Neural progenitor cell (in vitro differentiated cells): ENCODE results near the gene RUVBL1. TPM values are rescaled to one million over a fixed set of nuclear protein-coding genes. Genes with fewer than 3 reads are reported as not detected.

Source experiments
- DNase-seq: peaks from one replicate; pipeline ENCODE4 v3.0.0-alpha.2; 2016; ENCODE audit warnings: low spot score
- H2AFZ ChIP-seq: fragments of 200-600 bp; sonication (generic); replicated peaks from 2 replicates; pipeline ENCODE4 v1.6.1; 2016; ENCODE audit warnings: antibody characterized with exemption
- H3F3A ChIP-seq: fragments of 200-600 bp; sonication (generic); 2 replicates; pipeline ENCODE4 v1.6.1; 2016; ENCODE audit warnings: antibody characterized with exemption, low read depth
- H3K27ac ChIP-seq: fragments of 200-600 bp; sonication (generic); 2 replicates; pipeline ENCODE4 v1.5.1; 2016; ENCODE audit warnings: mild to moderate bottlenecking
- H3K27me3 ChIP-seq: fragments of 200-600 bp; sonication (generic); 2 replicates; pipeline ENCODE4 v1.6.1; 2016; ENCODE audit warnings: mild to moderate bottlenecking, moderate library complexity
- H3K36me3 ChIP-seq: fragments of 200-600 bp; sonication (generic); 2 replicates; pipeline ENCODE4 v1.5.1; 2016
- H3K4me1 ChIP-seq: fragments of 200-600 bp; sonication (generic); 2 replicates; pipeline ENCODE4 v1.6.1; 2016; ENCODE audit warnings: mixed run types
- H3K4me2 ChIP-seq: fragments of 200-600 bp; sonication (generic); 2 replicates; pipeline ENCODE4 v1.6.1; 2016
- H3K4me3 ChIP-seq: fragments of 200-600 bp; sonication (generic); 2 replicates; pipeline ENCODE4 v1.5.1; 2016
- H3K79me2 ChIP-seq: fragments of 200-600 bp; sonication (generic); 2 replicates; pipeline ENCODE4 v1.6.1; 2016; ENCODE audit warnings: low read depth
- H3K9ac ChIP-seq: fragments of 200-600 bp; sonication (generic); 2 replicates; pipeline ENCODE4 v1.6.1; 2016
- H3K9me3 ChIP-seq: fragments of 200-600 bp; sonication (generic); 2 replicates; pipeline ENCODE4 v1.5.1; 2016; ENCODE audit warnings: low read depth
- H4K20me1 ChIP-seq: fragments of 200-600 bp; sonication (generic); 2 replicates; pipeline ENCODE4 v1.6.1; 2016; ENCODE audit warnings: low read depth
- H3K27ac Mint-ChIP-seq: 3 replicates; pipeline ENCODE4 v1.8.0; 2021; ENCODE audit warnings: mixed read lengths
- H3K27me3 Mint-ChIP-seq: 2 replicates; pipeline ENCODE4 v1.8.0; 2022; ENCODE audit warnings: low read depth, mild to moderate bottlenecking, inconsistent platforms, moderate library complexity, mixed read lengths; ENCODE audit not compliant: insufficient read depth
- H3K36me3 Mint-ChIP-seq: 3 replicates; pipeline ENCODE4 v1.8.0; 2021; ENCODE audit warnings: mixed read lengths
- H3K4me1 Mint-ChIP-seq: 3 replicates; pipeline ENCODE4 v1.8.0; 2021; ENCODE audit warnings: mixed read lengths
- H3K4me3 Mint-ChIP-seq: 3 replicates; pipeline ENCODE4 v1.8.0; 2021; ENCODE audit warnings: mild to moderate bottlenecking, moderate library complexity, mixed read lengths
- H3K9me3 Mint-ChIP-seq: 3 replicates; pipeline ENCODE4 v1.8.0; 2020; ENCODE audit warnings: mixed read lengths
- CTCF ChIP-seq: fragments of 200-600 bp; sonication (generic); IDR thresholded peaks from 2 replicates; pipeline ENCODE4 v1.5.1; 2017; ENCODE audit warnings: antibody characterized with exemption, mild to moderate bottlenecking
- EZH2 ChIP-seq: fragments of 200-600 bp; sonication (generic); IDR thresholded peaks from 2 replicates; pipeline ENCODE4 v1.6.1; 2017; ENCODE audit warnings: antibody characterized with exemption, mild to moderate bottlenecking, moderate library complexity
- EZH2phosphoT487 ChIP-seq: fragments of 200-600 bp; sonication (generic); IDR thresholded peaks from 2 replicates; pipeline ENCODE4 v1.6.1; 2017; ENCODE audit warnings: antibody characterized with exemption
- total RNA-seq: library from RNA; depleted of rRNA; stranded (reverse); fragments of >200 nt; gene quantifications from 2 replicates; pipeline ENCODE4 v1.2.3, GENCODE V29; 2015; ENCODE audit warnings: low replicate concordance

Gene RUVBL1
- total RNA-seq, 1 donor from 2014 or later = 110 TPM

- peaks cover 6% of the 10 kb centered on the region for H4K20me1 ChIP-seq
- no peak within 1 kb of the TSS for H3K27ac ChIP-seq
- peak; percentile 84 for DNase-seq
- H3K4me3 ChIP-seq = peak within 1 kb of the TSS; percentile 70
- no peaks in the 10 kb centered on the region for H3K4me1 ChIP-seq
- H3K9me3 Mint-ChIP-seq = peaks cover 16% of the 10 kb centered on the region
- H3K36me3 Mint-ChIP-seq = peaks cover 28% of the 10 kb centered on the region
- peaks cover 8% of the 10 kb centered on the region for H3K4me1 Mint-ChIP-seq
- peak within 1 kb of the TSS; percentile 93 for H2AFZ ChIP-seq
- H3K79me2 ChIP-seq = no peaks in the 10 kb centered on the region
- peak within 1 kb of the TSS; percentile 86 for H3K4me3 Mint-ChIP-seq
- H3K27ac Mint-ChIP-seq = peak within 1 kb of the TSS; percentile 26
- no peaks in the 10 kb centered on the region for H3K9me3 ChIP-seq
- H3F3A ChIP-seq = peaks cover 25% of the 10 kb centered on the region
- no peaks in the 10 kb centered on the region for H3K36me3 ChIP-seq
- H3K27me3 Mint-ChIP-seq = no peaks in the 10 kb centered on the region
- peaks cover 42% of the 10 kb centered on the region for H3K27me3 ChIP-seq
- peak within 1 kb of the TSS; percentile 79 for H3K4me2 ChIP-seq
- peak; percentile 58 for TF ChIP-seq EZH2
- peak; percentile 43 for TF ChIP-seq EZH2phosphoT487
- TF ChIP-seq CTCF = no peak
- H3K9ac ChIP-seq = no peak within 1 kb of the TSS
Measured at GRCh38 chr3:128153156-128154041, 29.8 kb upstream of the RUVBL1 start, which contains the start of gene EEFSEC. TSS of gene EEFSEC (plus strand) at chr3:128153481. CDS start at chr3:128153508, 27 bp downstream.

DNA sequence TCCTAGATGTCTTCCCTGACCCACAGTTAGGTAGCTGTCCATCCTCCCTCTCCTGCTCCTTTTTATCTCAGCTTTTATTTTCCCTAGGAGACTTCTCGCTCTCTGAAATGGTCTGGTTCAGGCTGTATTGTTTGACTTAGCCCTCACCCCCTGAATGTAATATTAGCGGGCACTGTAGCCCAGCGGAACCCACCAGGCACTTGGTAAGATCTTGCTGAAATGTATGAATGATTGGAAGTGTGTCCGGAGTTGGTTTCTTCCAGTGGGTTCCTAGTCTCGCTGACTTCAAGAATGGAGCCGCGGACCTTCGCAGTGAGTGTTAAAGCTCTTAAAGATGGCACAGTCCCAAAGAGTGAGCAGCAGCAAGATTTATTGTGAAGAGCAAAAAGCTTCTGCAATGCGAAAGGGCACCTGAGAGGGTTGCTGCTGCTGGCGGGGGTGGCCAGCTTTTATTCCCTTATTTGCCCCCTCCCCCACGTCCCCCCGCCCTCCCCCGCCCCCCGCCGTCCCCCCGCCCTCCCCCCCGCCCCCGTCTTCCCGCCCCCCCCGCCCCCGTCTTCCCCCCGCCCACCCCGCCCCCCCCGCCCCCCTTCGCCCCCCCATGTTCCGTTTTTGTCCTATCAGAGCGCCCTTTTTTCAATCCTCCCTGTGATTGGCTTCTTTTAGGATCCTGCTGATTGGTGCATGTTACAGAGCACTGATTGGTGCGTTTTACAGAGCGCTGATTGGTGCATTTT, 29.0 kb upstream of the RUVBL1 start:
- Histone ChIP-seq H3K79me2 (no peaks in the 10 kb centered on the region), H3K9me3 (no peaks in the 10 kb centered on the region), H3K4me1 (no peaks in the 10 kb centered on the region), H4K20me1 (peaks cover 6% of the 10 kb centered on the region), H3K9ac (no peak overlapping the region), H3K27ac (no peak overlapping the region), H3K27me3 (peaks cover 50% of the 10 kb centered on the region), H3K36me3 (no peaks in the 10 kb centered on the region), H3F3A (peaks cover 25% of the 10 kb centered on the region), H3K4me2 (peak overlapping the region; percentile 79), H3K4me3 (peak overlapping the region; percentile 70), H2AFZ (peak overlapping the region; percentile 93)
- Mint-ChIP-seq H3K27ac (peak overlapping the region; percentile 0), H3K27me3 (no peaks in the 10 kb centered on the region), H3K4me3 (peak overlapping the region; percentile 86), H3K36me3 (peaks cover 20% of the 10 kb centered on the region), H3K4me1 (peaks cover 8% of the 10 kb centered on the region), H3K9me3 (peaks cover 9% of the 10 kb centered on the region)
- TF ChIP-seq EZH2 = no peak
- TF ChIP-seq EZH2phosphoT487 = no peak
- no peak for TF ChIP-seq CTCF
- DNase-seq = no peak

- Mint-ChIP-seq H3K27me3 (peaks cover under 1% of the 10 kb centered on the region), H3K36me3 (peaks cover 14% of the 10 kb centered on the region), H3K4me3 (no peak overlapping the region), H3K4me1 (peaks cover 8% of the 10 kb centered on the region), H3K9me3 (peaks cover 4% of the 10 kb centered on the region), H3K27ac (no peak overlapping the region)
- no peak overlapping the region for H2AFZ ChIP-seq
- H3K9ac ChIP-seq = no peak overlapping the region
- H3K4me3 ChIP-seq = no peak overlapping the region
- peaks cover 25% of the 10 kb centered on the region for H3F3A ChIP-seq
- peaks cover 53% of the 10 kb centered on the region for H3K27me3 ChIP-seq
- H3K4me1 ChIP-seq = no peaks in the 10 kb centered on the region
- no peaks in the 10 kb centered on the region for H3K9me3 ChIP-seq
- no peaks in the 10 kb centered on the region for H3K36me3 ChIP-seq
- no peaks in the 10 kb centered on the region for H3K79me2 ChIP-seq
- H4K20me1 ChIP-seq = peaks cover 6% of the 10 kb centered on the region
- no peak for DNase-seq
- no peak for TF ChIP-seq EZH2phosphoT487
- no peak overlapping the region for H3K27ac ChIP-seq
- no peak overlapping the region for H3K4me2 ChIP-seq
Measured at GRCh38 chr3:128151758-128152274, 28.2 kb upstream of the RUVBL1 start.
